Activated CD4-positive, alpha-beta T cell treated with anti-CD3 and anti-CD28 coated beads, Interleukin-2, Interleukin-4, amounts not matched to agents 100 ng/mL and 50 ng/mL, durations not matched to agents 16 hours and 8 hours (primary cell): ENCODE results near the gene RPS6KC1.
"Not testable (repeated sequence)": the region's sequence is repeated elsewhere in the genome, so short reads cannot be mapped to it uniquely, and the experiment has no call there.

Experiments
- DNase-seq: peaks from one replicate; pipeline ENCODE4 v3.0.0-alpha.2; 2020; ENCODE audit warnings: low spot score

The RPS6KC1 gene

DNA sequence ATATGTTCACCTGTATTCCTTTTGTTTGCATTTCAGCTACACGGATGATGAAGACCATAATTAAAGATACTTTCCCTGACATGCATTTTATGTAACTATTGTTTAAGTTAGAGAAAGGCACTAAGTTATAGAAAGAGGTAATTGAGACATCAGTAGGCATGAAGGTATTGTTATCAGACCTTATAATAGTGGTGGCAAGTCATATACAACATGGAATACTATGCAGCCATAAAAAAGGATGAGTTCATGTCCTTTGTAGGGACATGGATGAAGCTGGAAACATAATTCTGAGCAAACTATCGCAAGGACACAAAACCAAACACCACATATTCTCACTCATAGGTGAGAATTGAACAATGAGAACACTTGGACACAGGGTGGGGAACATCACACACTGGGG is 109.4 kb downstream of the RPS6KC1 start:
- DNase-seq = not testable (repeated sequence)

DNA sequence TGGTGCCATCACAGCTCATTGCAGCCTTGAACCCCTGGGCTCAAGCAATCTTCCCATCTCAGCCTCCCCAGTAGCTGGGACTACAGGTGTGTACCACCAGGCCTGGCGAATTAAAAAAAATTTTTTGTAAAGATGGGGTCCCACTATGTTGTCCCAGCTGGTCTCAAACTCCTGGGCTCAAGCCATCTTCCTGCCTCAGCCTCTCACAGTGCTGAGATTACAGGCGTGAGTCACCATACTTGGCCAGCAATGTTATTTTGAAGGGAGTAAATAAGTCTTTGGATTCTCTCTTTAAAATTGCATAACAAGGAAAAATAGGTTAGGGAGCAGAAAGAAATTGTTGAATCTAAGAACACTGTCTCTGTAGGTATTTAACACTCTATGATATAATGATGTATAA is 111.3 kb downstream of the RPS6KC1 start:
- no peak for DNase-seq

DNA sequence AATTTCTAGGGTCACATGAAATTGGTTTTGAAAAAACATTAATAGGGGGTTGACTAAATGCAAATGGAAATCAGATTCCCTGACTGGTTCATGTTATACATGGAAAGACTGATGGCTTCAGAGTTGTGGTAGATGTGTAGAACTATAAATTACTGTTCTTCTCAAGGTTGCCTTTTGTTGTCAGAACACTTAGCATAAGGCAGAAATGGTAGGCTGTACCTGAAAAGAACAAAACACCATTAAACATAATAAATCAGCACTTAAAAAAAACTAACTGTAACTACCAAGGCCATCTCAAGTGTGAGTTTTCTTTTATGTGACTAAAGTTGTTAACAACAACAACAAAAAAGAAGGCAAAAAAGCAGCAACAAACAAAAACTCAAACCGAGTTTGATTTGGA is 111.8 kb downstream of the RPS6KC1 start:
- DNase-seq = no peak

DNA sequence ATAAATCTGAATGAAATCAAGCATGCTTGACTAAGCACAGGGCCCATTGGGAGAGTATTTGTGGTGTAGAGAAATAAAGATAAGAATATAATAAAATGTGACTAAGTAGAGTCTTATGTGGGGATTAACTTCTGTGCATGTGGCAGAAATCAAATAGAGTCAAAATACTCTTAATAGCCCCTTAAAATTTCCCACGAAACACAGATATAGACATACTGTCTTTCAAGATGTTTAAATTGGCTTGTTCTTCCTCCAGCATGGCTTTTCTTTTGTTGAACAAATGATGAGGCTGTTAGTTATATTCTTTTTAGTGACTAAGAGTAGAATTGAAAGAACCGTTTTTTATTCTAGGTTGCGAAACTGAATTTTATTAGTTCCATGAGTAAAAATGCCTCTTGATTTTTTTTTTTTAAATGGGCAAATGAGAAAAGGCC is 112.3 kb downstream of the RPS6KC1 start:
- no peak for DNase-seq

DNA sequence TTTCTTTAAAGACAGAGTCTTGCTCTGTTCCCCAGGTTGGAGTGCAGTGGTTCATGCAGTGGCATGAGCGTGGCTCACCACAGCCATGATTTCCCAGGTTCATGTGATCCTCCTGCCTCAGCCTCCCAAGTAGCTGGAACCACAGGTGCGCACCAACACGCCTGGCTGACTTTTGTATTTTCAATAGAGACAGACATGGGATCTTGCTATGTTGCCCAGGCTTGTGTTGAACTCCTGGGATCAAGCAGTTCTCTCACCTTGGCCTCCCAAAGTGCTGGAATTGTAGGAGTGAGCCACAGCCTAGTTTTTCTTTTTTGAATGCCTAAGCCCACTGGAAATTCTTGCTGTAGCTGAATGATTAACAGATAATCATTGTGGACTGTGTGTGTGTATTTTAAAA is 113.5 kb downstream of the RPS6KC1 start:
- DNase-seq = no peak

DNA sequence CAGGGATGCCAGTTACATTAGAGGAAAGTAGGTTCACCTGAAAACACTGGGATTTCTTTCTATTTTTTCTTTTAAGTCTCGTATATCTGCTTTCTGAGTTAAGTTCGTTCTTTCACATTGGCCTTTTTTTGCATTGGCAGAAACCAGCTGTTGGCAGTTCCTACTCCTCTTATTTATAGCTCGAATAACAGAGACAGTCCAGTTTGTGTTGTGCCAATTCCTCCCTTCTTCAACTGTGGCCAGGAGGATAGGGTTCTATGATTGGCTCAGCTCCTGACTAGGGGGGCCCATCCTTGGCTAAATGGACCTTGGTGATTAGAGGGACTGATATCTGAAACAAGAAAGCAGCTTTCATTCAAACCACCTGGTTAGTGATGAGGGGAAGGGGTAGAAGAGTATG is 115.8 kb downstream of the RPS6KC1 start:
- no peak for DNase-seq

DNA sequence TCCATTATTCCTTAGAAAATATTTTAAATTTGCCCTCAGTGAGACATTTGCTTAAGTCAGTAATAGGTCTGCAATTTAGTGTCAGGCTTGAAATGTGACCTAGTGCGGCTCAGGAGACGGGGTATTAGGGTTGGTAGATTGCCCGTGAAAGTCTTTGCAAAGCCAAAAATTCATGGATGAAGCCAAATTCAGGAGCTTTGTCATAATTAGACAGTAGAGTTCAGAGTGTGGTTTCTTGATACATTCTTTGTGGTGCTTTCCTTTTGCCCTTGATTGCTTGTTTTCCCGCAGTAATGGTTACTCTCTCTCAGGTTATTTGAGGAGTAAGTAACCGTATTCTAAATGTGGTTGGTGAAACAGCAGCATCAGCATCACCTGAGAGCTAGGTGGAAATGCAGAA is 120.7 kb downstream of the RPS6KC1 start:
- DNase-seq = no peak

DNA sequence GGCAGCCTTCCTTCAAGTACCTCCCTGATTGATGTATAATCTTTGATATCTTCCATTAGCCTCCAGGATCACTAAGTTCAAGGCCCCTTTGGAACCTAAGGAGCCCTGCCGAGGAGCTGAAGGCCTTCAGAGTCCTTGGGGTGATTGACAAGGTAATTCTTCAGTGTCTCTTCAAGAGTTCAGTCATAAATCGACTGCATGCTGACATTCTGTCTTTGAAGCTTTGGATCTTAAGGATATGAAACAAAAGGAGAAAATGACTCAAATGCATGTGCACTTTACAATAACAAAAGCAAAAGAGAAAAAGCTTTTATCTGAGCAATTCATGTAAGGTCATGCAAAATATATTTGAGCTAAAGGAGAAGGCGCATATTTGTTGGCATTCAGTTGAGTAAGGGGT is 125.3 kb downstream of the RPS6KC1 start:
- no peak for DNase-seq

DNA sequence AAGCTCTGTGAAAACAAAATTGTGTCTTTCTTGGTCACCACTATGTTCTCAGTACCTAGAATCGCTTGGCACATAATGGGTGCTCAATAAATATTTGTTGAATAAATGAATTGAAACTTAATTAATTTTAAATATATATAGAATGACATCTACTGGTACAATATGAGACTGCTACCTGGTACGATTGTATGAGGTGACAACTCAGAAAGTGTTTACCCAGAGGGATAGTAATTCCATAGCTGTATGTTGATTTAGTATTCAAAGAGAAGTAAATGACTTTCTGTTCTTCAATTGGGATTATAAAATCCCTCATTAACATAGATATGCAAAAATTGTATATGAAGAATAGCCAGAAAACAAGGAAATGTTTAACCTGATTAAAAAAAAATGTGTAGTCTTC is 128.7 kb downstream of the RPS6KC1 start:
- DNase-seq = no peak

DNA sequence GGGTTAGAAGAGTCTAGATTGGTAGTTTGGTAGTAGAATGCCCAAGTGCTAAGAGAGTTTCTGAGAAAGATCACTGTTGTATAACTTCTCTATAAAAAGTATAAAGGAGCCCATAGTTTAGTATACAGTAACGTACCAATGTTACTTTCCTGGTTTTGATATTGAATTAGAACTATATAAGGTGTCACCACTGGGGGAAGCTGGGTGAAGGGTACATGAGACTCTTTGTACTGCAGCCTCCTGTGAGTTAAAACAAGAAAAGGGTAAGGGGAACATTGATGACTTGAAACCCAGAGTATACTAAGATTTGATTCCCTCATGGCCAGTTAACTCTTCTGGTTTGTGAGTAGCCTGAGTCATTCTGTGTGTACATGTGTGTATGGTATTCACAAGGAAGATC is 129.8 kb downstream of the RPS6KC1 start:
- DNase-seq = no peak

DNA sequence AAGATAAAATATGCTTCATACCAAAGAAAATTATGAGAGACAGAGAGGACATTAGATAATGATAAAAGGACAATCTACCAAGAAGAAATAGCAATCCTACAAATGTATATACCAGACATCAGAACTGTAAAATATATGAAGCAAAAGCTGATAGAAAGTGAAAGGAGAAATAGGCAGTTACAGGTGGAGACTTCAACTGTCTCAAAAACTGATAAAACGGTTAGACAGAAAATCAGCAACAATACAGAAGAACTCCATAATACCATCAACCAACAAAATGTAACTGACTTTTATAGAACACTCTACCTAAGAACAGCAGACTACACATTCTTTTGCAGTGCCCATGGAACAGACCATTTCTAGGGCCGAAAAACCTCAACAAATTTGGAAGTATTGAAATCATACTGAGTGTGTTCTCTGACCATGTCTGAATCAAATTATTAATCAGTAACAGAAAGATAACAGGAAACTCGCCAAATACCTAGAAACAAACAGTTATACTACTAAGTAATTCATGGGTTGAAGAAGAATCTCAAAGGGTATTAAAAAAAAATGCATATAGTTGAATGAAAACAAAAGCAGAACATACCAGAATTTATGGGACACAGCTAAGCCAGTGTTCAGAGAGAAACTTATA is 132.1 kb downstream of the RPS6KC1 start:
- no peak for DNase-seq

DNA sequence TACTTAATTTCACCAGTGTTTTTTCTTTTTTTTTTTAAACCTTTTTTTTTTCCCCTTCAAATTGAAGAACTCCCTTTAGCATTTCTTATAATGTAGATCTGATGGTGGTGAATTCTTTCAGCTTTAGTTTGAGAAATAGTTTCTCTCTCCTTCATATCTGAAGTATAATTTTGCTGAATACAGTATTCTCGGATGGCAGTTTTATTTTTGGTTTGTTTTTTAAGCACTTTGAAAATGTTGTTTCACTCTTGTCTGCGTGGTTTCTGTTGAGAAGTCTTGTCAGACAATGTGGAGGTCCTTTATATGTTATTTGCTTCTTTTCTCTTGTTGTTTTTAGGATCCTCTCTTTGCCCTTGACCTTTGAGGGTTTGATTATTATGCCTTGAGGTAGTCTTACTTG is 135.1 kb downstream of the RPS6KC1 start:
- DNase-seq = no peak

DNA sequence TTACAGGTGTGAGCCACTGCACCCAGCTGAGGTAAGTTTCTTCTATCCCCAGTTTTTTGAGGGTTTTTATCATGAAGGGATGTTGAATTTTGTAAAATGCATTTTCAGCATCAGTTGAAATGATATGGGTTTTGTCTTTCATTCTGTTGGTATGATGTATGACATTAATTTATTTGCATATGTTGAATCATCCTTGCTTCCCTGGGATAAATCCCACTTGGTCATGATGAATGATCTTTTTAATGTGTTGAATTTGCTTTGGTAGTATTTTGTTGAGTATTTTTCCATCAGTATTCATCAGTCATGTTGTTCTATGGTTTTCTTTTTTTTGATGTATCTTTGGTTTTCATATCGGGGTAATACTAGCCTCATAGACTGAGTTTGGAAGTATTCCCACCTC is 141.0 kb downstream of the RPS6KC1 start:
- DNase-seq = no peak

DNA sequence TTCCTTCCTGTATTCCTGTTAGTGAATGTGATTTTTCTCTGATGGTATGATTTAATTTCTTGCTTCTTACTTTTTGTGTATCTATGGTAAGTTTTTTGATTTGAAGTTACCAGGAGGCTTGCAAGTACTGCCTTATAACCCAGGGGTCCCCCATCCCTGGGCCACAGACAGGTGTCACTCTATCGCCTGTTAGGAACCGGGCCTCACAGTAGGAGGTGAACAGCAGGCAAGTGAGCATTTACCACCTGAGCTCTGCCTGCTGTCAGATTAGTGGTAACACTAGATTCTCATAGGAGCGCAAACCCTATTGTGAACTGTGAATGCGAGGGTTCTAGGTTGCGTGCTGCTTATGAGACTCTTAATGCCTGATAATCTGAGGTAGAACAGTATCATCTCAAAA is 143.3 kb downstream of the RPS6KC1 start:
- no peak for DNase-seq

DNA sequence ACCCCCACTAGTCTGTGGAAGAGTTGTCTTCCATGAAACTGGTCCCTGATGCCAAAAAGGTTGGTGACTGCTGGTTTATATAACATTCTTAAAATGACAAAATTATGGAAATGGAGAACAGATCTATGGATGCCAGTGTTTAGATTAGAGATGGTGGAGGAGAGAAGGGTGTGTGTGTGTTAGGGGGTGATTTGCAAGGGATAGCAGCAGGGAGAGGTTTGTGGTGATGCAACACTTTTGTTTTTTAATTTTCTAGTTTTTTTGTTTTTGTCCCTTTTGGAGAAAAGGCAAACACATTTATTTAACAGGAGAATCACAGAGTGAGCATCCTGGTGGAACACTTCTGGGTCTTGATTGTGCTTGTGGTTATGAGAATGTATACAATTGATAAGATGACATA is 143.8 kb downstream of the RPS6KC1 start:
- DNase-seq = no peak

DNA sequence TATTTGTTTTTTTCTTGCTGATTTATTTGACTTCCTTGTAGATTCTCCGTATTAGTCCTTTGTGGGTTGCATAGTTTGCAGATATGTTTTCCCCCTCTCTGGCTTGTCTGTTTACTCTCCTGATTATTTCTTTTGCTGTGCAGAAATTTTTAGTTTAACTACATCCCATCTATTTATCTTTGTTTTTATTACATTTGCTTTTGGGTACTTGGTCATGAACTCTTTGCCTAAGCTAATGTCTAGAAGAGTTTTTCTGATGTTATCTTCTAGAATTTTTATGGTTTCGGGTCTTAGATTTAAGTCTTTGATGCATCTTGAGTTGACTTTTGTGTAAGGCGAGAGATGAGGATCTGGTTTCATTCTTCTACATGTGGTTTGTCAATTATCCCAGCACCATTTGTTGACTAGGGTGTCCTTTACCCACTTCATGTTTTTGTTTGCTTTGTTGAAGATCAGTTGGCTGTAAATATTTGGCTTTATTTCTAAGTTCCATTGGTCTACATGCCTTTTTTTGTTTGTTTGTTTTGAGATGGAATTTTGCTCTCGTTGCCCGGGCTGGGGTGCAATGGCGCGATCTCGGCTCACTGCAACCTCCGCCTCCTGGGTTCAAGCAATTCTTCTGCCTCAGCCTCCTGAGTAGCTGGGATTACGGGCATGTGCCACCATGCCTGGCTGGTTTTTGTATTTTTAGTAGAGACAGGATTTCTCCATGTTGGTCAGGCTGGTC is 145.4 kb downstream of the RPS6KC1 start:
- not testable (repeated sequence) for DNase-seq

DNA sequence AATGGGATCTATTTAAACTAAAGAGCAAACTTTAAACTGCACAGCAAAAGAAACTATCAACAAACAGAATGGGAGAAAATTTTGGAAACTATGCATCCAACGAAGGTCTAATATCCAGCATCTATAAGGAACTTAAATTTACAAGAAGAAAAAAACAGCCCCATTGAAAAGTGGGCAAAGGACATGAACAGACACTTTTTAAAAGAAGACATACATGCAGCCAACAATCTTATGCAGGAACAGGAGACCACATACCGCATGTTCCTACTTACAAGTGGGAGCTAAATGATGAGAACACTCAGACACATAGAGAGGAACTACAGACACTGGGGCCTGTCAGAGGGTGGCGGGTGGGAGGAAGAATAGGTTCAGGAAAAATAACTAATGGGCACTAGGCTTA is 149.6 kb downstream of the RPS6KC1 start:
- no peak for DNase-seq

DNA sequence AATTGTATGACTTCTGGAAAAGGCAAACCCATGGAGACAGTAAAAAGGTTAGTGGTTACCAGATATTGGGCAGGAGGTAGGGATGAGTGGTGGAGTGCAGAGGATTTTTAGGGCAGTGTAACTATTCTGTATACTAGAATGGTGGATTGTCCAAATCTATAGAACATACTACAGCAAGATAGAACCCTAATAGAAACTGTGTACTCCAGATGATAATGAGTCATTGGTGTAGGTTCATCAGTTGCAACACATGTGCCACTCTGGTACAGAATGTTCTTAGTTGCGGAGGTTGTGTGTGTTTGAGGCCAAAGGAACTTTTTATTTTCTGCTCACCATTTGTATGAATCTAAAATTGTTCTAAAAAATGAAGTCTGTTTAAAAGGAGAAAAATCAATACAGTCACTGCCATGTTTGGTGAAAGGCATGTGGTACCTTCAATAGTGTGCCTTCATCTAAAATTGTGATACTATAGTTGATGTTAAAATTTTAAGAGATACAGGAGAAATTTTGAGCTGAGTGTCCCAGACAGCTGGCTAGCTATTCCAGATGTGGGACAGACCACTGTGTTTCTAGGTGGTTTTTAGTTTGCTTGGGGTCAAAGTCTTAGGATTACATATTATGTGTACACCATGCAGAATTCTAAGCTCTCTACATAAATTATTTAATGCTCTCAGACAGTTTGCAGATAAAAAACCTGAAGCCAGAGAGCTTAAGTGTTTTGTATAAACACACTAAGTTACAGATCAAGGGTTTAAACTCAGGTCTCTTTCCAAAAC is 150.5 kb downstream of the RPS6KC1 start:
- DNase-seq = no peak

DNA sequence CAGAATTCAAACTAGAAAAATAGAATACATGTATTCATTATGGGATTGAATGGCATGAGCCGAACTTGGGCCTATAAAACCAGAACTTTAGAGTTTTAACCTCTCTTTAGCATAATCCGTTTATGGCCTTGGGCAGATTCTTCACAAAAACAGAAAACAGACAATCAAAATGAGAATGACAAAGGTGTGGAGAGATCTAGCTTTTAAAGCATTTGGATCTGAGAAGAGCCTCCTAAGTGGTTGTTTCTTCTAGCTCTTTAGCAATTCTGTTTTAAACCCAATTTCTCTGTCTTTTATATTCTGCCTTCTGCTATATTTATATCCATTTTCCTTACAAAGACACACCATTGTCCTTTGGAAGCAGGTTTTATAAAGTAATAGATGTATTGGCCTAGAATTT is 160.2 kb downstream of the RPS6KC1 start:
- no peak for DNase-seq

DNA sequence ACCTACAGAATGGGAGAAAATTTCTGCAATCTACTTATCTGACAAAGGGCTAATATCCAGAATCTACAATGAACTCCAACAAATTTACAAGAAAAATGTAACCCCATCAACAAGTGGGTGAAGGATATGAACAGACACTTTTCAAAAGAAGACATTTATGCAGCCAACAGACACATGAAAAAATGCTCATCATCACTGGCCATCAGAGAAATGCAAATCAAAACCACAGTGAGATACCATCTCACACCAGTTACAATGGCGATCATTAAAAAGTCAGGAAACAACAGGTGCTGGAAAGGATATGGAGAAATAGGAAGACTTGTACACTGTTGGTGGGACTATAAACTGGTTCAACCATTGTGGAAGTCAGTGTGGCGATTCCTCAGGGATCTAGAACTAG is 168.0 kb downstream of the RPS6KC1 start:
- DNase-seq = not testable (repeated sequence)

DNA sequence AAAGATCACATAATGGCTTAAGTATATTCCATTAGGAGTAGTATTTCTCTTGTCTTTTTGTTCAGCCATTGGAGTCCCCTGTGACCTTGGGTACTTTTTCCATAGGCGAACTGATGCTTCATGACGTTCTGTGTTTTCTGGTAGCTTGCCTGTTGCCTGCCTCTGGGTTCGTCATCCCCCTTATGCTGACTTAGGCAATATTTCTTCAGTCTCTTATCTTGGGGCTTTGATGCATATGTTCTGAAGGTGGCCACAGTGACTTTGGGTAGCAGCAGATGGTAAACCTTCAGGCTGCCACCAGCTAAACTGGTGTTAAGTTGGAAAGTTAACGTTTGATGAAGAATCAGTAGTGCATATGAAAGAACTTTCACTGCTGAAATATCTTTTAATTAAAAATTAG is 170.2 kb downstream of the RPS6KC1 start:
- DNase-seq = no peak

DNA sequence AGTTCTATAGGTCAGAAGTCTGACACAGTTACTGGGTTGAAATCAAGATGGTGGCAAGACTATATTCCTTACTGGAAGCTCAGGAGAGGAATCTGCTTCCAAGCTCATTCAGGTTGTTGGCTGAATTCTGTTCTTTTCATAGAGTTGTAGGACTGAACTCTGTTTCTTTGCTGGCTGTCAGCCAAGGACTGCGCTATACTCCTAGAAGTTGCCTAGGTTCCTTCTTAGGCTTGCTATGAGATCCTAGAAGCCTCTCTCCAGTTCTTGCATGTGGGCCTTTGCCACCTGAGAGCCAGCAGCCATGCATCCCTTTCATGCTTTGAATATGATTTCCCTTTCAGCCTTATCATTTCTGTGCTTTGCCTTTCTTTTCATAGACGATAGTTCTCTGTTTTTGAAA is 176.4 kb downstream of the RPS6KC1 start:
- DNase-seq = no peak

DNA sequence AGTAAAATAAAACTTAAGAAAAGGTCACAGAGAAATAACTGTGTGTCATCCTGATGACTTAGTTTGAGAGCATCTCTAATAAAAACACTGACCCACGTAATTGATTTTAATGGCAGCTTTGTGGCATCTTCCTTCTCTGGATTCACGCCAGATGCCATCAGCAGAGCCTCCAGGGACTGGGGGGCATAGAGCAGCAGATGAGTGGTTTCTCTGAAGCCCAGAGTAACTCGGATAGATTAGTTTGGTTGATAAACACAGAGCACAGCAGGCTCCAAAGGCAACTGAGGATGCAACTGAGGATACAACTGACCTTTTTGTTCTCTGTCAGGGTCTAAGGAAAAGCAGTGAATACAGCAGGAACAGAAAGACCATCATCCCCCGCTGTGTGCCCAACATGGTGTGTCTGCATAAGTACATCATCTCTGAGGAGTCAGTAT is 180.8 kb downstream of the RPS6KC1 start:
- no peak for DNase-seq
